Neural crest cell (in vitro differentiated cells): ENCODE results near the gene ECI1. TPM values are rescaled to one million over a fixed set of nuclear protein-coding genes. Genes with fewer than 3 reads are reported as not detected.

Experiments
- DNase-seq: peaks from one replicate; pipeline ENCODE4 v3.0.0; 2021; ENCODE audit warnings: low read depth, mixed read lengths, low spot score
- H3K27ac Mint-ChIP-seq: one replicate; pipeline ENCODE4 v1.8.0; 2021; ENCODE audit warnings: mild to moderate bottlenecking, mixed read lengths; ENCODE audit not compliant: unreplicated experiment
- H3K27me3 Mint-ChIP-seq: 2 replicates; pipeline ENCODE4 v1.8.0; 2021; ENCODE audit warnings: low read depth, mild to moderate bottlenecking, mixed read lengths
- H3K36me3 Mint-ChIP-seq: 2 replicates; pipeline ENCODE4 v1.8.0; 2021; ENCODE audit warnings: low read depth, mild to moderate bottlenecking, mixed read lengths
- H3K4me1 Mint-ChIP-seq: 2 replicates; pipeline ENCODE4 v1.8.0; 2021; ENCODE audit warnings: mixed read lengths
- H3K4me3 Mint-ChIP-seq: one replicate; pipeline ENCODE4 v1.8.0; 2021; ENCODE audit warnings: mild to moderate bottlenecking, mixed read lengths
- H3K9me3 Mint-ChIP-seq: 2 replicates; pipeline ENCODE4 v1.8.0; 2021; ENCODE audit warnings: mixed read lengths
- CTCF ChIP-seq: fragments of 200-600 bp; sonication (generic); conservative IDR thresholded peaks from 2 replicates; pipeline ENCODE4 v1.5.0; 2021; ENCODE audit warnings: antibody characterized with exemption, mild to moderate bottlenecking
- total RNA-seq: library from RNA; stranded (reverse); gene quantifications from 2 replicates; pipeline ENCODE4 v1.2.1, GENCODE V29; 2021

ECI1 gene
- total RNA-seq, 1 donor from 2014 or later: 79.2 TPM

GRCh38 chr16:2296661-2297505 is 45.5 kb upstream of the ECI1 start:
- H3K4me3 Mint-ChIP-seq: no peak overlapping the region
- no peaks in the 10 kb centered on the region for H3K4me1 Mint-ChIP-seq
- no peaks in the 10 kb centered on the region for H3K9me3 Mint-ChIP-seq
- DNase-seq: peak; percentile 18
- H3K27ac Mint-ChIP-seq: peak overlapping the region; percentile 27
- no peaks in the 10 kb centered on the region for H3K36me3 Mint-ChIP-seq
- no peaks in the 10 kb centered on the region for H3K27me3 Mint-ChIP-seq
- peak; percentile 22 for TF ChIP-seq CTCF

- Mint-ChIP-seq H3K36me3 (no peaks in the 10 kb centered on the region), H3K4me1 (no peaks in the 10 kb centered on the region), H3K4me3 (no peak overlapping the region), H3K9me3 (no peaks in the 10 kb centered on the region), H3K27ac (no peak overlapping the region), H3K27me3 (no peaks in the 10 kb centered on the region)
- no peak for DNase-seq
- no peak for TF ChIP-seq CTCF
Observed at GRCh38 chr16:2295056-2295798, 43.8 kb upstream of the ECI1 start.

GRCh38 chr16:2292221-2292620 is 40.8 kb upstream of the ECI1 start:
- DNase-seq: no peak
- no peaks in the 10 kb centered on the region for H3K9me3 Mint-ChIP-seq
- no peak overlapping the region for H3K27ac Mint-ChIP-seq
- TF ChIP-seq CTCF: no peak
- no peaks in the 10 kb centered on the region for H3K4me1 Mint-ChIP-seq
- H3K36me3 Mint-ChIP-seq: no peaks in the 10 kb centered on the region
- no peak overlapping the region for H3K4me3 Mint-ChIP-seq
- no peaks in the 10 kb centered on the region for H3K27me3 Mint-ChIP-seq

- H3K4me1 Mint-ChIP-seq: no peaks in the 10 kb centered on the region
- H3K36me3 Mint-ChIP-seq: no peaks in the 10 kb centered on the region
Observed at GRCh38 chr16:2289282-2289681, 37.9 kb upstream of the ECI1 start.

DNA sequence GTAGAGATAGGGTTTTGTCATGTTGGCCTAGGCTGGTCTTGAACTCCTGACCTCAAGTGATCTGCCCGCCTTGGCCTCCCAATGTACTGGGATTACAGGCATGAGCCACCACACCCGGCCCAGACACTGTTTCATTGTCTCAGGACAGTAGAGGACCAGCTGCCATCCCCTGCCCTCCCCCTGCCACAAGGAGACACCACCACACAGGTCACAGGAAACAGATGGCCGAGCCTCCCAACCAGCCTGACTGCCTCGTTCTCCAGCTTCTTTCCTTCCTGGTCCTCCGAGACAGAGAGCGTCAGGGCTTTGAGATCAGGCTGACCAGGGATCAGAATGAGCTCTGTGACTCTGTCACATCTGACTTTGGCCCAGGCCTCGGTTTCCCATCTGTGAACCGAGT is 37.3 kb upstream of the ECI1 start:
- no peak for DNase-seq
- no peak for TF ChIP-seq CTCF
- H3K27ac Mint-ChIP-seq: no peak overlapping the region
- H3K4me1 Mint-ChIP-seq: no peaks in the 10 kb centered on the region
- H3K9me3 Mint-ChIP-seq: no peaks in the 10 kb centered on the region
- H3K36me3 Mint-ChIP-seq: no peaks in the 10 kb centered on the region
- H3K27me3 Mint-ChIP-seq: no peaks in the 10 kb centered on the region
- no peak overlapping the region for H3K4me3 Mint-ChIP-seq

More at GRCh38 chr16:2289282-2289681, 37.9 kb upstream of the ECI1 start:
- no peak for DNase-seq
- no peaks in the 10 kb centered on the region for H3K27me3 Mint-ChIP-seq
- no peak overlapping the region for H3K27ac Mint-ChIP-seq
- TF ChIP-seq CTCF: no peak
- H3K4me3 Mint-ChIP-seq: no peak overlapping the region
- H3K9me3 Mint-ChIP-seq: no peaks in the 10 kb centered on the region
